Esophagus mucosa (tissue), 1 donor: Measurements from ENCODE around the gene AOC3. TPM values are rescaled to one million over a fixed set of nuclear protein-coding genes. Genes with fewer than 3 reads are reported as not detected.
"Not testable (repeated sequence)": the region's sequence is repeated elsewhere in the genome, so short reads cannot be mapped to it uniquely, and the experiment has no call there.

Experiments
- ATAC-seq: fragments of 200-7000 bp; cut with Tn5 transposase; one replicate; pipeline ENCODE4 v1.9.1; 2020
- total RNA-seq: library from RNA; stranded (reverse); gene quantifications from one replicate; pipeline ENCODE4 v1.2.4, GENCODE V29; 2023
- donor health status: DM: yes; HTN: yes; CAD: no.

The AOC3 gene
- total RNA-seq, 1 donor from 2014 or later, result 5.7 TPM

DNA sequence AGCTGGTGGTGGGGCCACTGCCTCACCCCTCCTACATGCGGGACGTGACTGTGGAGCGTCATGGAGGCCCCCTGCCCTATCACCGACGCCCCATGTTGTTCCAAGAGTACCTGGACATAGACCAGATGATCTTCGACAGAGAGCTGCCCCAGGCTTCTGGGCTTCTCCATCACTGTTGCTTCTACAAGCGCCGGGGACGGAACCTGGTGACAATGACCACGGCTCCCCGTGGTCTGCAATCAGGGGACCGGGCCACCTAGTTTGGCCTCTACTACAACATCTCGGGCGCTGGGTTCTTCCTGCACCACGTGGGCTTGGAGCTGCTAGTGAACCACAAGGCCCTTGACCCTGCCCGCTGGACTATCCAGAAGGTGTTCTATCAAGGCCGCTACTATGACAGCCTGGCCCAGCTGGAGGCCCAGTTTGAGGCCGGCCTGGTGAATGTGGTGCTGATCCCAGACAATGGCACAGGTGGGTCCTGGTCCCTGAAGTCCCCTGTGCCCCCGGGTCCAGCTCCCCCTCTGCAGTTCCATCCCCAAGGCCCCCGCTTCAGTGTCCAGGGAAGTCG, 16.8 kb downstream of the AOC3 start:
- not testable (repeated sequence) for ATAC-seq

GRCh38 chr17:42868338-42868737, 17.3 kb downstream of the AOC3 start:
- ATAC-seq, result no peak

GRCh38 chr17:42871647-42872046, 20.6 kb downstream of the AOC3 start:
- ATAC-seq, result no peak

DNA sequence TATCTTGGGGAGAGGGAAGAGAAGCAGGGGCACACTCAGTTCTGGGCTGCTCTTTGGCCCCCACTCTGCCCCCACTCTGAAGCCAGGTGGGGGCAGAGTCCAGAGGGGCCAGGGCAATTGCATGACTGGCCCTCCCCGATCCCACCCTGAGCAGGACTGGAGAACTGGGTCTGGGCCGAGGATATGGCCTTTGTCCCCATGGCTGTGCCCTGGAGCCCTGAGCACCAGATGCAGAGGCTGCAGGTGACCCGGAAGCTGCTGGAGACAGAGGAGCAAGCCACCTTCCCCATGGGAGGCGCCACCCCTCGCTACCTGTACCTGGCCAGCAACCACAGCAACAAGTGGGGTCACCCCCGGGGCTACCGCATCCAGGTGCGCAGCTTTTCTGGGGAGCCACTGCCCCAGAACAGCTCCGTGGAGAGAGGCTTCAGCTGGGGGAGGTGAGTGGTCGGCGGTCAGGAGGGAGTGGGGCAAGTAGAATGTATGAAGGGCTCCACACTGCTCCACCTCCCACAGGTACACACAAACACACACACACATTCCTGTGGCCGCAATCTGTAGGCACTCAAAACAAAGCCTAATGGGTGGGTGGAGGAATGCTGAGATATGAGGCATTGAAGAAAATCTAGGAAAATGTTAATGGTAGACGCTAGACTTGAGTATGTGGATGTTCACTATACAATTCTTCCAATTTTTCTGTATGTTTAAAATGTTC, 21.4 kb downstream of the AOC3 start:
- no peak for ATAC-seq

DNA sequence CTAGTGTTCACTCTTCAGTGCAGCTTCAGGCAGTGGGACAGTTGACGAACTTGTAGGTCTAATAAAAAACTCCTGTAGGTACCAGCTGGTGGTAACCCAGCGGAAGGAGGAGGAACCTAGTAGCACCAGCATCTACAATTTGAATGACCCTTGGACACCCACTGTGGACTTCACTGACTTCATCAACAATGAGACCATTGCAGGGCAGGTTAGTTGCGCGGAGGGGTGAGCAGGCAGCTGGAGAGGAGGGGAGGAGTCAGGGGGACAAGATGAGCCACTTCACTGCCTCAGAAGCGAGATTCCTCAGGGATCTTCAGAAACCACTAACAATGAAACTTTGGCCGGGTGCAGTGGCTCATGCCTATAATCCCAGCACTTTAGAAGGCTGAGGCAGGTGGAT, 22.3 kb downstream of the AOC3 start:
- no peak for ATAC-seq

DNA sequence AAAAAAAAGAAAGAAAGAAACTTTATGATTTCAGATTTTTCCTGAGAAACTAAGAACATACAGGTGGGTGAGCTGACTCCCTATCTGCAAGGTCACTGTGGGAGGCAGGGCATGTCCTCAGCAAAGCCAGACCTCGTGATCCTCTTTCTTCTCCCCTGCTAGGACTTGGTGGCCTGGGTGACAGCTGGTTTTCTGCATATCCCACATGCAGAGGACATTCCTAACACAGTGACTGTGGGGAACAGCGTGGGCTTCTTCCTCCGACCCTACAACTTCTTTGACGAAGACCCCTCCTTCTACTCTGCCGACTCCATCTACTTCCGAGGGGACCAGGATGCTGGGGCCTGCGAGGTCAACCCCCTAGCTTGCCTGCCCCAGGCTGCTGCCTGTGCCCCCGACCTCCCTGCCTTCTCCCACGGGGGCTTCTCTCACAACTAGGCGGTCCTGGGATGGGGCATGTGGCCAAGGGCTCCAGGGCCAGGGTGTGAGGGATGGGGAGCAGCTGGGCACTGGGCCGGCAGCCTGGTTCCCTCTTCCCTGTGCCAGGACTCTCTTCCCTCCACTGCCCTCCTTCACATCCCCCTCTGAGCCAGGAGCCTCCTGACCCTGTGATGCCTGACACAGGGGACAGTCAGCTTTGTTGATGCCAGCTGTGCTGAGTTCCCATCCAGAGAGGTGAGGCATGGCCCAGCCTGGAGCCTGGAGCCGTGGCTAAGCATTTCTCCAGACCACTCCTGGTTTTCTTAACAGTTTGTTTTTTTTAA, 23.1 kb downstream of the AOC3 start:
- peak; percentile 10 for ATAC-seq

DNA sequence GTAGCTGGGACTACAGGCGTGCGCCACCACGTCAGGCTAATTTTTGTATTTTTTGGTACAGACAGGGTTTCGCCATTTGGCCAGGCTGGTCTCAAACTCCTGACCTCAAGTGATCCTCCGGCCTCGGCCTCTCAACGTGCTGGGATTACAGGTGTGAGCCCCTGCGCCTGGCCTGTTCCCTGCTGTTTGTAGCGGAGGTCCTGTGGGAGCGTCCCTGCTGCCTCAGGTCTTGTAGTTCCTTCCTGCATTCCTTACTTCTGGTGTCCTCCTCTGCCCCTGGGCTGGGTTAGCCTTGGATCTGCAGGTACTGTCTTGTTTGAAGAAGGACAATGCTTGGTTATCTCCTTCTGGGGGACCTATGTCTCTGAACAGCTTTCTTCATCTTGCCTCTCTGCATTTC, 26.0 kb downstream of the AOC3 start:
- ATAC-seq, result no peak

DNA sequence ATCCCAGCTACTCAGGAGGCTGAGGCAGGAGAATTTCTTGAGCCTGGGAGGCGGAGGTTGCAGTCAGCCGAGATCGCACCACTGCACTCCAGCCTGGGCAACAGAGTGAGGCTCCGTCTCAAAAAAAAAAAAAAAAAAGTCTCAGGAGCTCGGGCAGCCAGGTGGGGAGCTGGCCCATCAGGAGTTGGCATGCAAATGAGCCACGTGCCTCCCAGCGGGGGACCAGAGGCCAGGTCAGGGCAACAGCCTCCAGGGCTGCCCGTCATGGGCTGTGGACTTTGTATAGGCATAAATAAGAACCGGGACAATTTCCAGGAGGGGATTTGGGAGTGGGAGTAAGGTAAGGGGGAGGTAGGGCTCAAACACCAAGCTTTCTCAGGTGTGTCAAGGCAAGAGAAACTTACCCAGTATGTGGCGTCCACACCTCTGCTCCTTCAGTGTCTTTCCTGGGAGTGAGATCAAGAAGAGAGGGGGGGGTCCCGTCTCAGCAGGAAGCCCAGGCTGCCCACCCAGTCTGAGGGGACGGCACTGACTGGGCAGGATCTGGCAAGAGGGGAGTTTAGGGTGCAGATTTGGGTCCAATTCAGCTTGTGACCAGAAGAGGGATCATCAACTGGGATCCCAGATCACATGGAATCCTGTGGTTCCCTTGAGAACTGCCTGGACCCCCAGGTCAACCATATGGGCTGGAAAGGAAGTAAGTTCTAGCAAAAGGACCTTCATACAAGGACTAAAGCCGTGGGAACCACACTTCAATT, 27.3 kb downstream of the AOC3 start:
- ATAC-seq, result no peak

DNA sequence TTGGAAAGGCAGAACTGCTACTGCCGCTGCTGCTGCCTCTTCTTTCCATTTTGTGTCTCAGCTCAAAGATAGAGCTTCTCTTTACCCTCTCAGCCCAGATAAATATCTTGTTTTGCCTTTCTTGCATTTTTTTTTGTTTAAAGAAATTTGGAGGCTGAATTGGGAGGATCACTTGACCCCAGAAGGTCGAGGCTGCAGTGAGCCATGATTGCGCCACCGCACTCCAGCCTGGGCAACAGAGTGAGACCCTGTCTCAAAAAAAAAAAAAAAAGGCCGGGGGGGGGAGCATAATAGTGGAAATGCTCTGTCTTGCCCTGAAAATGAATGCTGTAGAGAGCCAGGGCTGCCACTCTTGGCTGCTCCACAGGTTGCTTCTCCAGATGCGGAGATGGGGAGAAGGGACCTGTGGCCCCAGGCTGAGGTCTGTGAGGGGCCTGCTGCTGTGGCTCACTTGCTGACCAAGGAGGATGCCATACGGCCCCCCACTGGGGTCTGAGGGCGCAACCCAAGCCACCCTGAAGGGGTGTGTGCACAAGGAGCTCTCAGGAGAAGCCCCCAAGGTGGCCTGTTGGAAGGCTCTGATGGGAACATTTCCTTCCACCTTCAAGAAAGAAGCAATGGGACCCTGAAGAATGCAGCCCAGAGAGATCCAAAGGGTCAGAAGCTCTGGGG, 28.1 kb downstream of the AOC3 start:
- ATAC-seq, result no peak

DNA sequence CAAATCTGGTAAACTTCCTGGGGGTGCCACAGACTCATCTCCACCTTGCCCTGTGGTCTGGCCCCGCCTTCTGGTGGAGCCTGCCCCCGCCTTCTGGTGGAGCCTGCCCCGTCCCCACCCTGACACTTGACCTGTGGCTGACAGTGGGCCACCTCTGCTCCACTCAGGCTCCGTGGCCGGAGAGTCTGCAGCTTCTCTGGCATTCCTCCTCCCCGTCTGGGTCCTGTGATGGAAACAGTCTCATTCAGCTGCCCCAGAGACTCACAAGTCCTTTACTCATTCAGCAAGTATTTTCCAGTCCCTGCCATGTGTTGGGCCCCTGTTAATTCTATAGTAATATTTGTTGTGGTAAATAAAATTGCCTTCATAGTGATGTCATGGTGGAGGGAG, 28.6 kb downstream of the AOC3 start:
- ATAC-seq, result no peak

DNA sequence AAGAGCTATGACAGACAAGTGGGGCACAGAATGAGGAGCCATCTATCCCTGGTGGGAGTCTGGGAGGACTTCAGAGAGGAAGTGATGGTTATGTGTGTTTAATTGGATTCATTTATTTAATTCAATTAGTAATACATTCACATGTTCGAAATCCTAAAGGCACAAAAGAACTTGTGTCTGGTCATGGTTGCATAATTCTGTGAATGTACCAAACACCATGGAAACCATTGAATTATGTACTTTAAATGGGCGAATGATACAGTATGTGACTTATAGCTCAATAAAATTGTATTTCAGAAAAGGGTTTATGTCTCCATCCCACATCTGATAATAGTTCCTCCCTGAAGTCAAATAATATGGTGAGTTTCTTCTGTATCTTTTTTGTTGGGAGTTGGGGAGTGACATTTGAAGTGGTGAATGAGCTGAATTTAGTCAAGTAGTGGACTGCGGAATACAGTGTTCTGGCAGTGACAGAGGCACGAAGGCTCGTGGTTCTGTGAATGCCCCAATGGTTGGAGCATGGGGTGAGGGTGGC, 29.8 kb downstream of the AOC3 start:
- ATAC-seq, result no peak

DNA sequence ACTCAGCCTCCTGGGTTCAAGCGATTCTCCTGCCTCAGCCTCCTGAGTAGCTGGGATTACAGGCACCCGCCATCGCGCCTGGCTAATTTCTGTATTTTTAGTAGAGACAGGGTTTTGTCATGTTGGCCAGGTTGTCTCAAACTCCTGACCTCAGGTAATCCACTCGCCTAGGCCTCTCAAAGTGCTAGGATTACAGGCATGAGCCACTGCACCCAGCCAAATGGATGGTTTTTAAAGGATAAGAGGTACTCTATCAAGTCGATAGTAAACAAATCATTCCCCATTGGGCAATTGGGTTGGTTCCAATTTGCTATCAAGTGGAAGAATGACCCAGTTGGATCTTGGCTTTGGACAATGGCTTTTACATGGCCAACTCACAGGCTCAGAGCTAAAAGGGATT, 30.7 kb downstream of the AOC3 start:
- ATAC-seq, result not testable (repeated sequence)

GRCh38 chr17:42882166-42882565, 31.2 kb downstream of the AOC3 start:
- no peak for ATAC-seq

- ATAC-seq, result no peak
Observed at GRCh38 chr17:42883802-42884558, 33.0 kb downstream of the AOC3 start.

- ATAC-seq, result not testable (repeated sequence)
Observed at GRCh38 chr17:42885806-42886205, 34.8 kb downstream of the AOC3 start.

DNA sequence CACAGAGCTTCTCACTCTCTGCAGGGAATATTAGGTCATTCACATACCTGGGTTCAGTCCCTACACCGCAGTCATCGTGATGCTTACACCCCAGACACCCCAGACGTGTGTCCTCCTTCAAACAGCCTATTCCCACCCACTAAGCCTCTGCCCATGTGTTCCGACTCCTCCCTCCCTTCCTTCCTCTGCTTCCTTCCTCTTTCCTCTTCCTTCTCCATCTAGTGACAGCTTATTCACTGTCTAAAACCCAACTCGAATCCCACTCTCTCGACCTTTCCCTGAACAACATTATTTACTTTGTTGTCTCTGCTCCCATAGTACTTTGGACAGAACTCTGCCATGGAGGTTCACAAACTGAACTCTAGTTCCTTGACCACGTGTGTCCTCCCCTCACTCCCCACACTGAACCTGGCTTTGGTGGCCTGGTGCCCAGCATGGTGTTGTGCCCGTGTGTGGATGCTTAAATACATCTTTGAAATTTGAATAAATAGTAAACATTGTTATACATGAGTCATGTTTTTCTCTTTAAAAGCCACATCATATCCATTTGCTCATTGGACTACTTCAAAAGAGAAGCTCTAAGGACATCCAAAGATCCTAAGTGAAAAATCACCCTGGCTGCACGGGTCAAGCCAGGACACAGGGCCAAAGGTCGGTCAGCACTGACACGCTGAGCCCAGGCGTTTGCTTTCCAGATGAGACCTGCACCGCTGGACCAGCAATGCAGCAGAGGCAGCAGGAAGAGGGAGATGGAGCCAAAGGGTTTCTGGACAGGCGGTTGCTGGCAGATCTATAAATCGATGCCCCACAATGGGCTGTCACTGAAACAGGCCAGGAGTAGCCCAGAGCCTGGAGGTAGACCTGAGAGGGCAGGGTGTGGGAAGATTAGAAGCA, 35.5 kb downstream of the AOC3 start:
- ATAC-seq, result no peak

DNA sequence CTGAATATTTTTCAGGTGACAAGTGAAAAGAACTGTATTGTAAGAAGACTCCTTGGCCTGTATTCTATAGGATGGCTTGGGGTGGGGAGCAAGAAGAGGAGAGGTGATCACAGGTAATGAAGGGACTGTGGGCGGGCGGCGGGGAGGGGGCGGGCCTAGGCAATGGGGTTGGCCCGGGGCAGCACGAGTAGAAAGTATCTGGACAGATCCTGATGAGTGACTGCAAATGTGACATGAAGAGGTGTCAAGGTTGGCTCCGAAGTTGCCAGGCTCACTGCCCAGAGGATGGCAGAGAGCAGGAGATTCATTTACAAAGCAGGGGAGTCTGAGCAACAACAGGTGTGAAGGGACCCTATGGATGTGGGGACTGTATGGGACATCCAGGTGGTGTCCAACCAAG, 38.8 kb downstream of the AOC3 start:
- ATAC-seq, result no peak

GRCh38 chr17:42891539-42892152, 40.6 kb downstream of the AOC3 start:
- ATAC-seq, result no peak

DNA sequence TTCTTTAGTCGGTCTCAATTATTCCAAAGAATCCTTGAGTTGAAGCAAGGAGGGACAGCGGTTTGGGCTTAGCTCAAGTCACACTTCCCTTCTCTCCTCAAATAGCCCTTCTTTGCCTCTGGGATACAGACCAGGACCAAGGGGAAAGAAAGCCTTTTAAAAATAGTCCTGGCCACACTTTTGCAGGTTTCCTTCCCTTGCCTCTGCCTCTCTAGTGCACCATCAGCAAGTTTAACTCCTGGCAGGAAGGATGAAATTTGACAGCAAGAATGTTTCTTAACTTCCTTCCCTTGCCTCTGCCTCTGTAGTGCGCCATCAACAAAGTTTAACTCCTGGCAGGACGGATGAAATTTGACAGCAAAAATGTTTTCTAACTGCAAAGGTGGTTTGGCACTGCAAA, 42.4 kb downstream of the AOC3 start:
- ATAC-seq, result no peak
